Retina (tissue), 1 donor: Measurements from ENCODE around the gene NRGN.

Experiments
- DNase-seq: peaks from one replicate; pipeline ENCODE4 v3.0.0-alpha.2; 2016

The NRGN gene

DNA sequence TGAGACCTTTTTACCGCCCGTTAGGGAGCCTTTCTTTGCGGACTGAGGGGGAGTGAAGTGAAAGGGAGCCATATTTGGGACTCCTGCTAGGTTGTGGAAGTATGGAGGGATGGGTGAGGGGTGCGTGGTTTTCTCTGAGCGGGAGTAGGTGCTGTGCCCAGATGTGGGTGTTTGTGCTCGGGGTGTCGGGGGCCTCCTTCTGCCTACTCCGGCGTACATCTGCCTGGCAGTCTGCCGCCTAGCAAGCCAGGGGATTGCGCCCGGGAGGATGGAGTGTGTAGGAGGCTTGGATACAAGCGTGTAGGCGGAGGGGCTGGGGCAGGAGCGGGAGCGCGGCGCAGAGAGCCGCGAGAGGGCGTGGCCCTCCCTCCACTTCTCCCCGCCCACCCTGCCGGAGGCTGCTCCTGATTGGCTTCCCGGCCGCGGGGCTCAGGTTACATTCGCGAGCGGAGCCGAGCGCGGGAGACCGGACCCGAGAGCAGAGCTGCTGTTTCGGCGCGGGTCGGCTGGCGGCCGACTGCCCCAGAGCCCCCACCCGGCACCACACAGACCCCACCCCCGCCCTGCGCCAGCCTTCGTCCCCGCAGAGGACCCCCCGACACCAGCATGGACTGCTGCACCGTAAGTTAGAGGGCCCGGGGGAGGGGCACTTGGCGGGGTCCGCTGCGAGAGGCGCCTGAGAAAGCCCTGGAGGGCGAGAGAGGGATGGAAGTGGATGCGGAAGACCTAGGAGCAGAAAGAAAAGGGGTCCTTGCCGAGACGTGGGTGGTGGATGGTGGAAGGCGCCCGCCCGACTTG, at the start of gene NRGN:
NRGN (plus strand) TSS at position 464 of the 798 bp plus-strand sequence; CDS start at position 607, 143 bp downstream.
- DNase-seq = peak; percentile 93

- no peak for DNase-seq
Observed at GRCh38 chr11:124693142-124693541, 46.6 kb upstream of the NRGN start.

GRCh38 chr11:124699547-124699946, 40.2 kb upstream of the NRGN start:
- no peak for DNase-seq

- DNase-seq = no peak
Observed at GRCh38 chr11:124700028-124700427, 39.7 kb upstream of the NRGN start.

DNA sequence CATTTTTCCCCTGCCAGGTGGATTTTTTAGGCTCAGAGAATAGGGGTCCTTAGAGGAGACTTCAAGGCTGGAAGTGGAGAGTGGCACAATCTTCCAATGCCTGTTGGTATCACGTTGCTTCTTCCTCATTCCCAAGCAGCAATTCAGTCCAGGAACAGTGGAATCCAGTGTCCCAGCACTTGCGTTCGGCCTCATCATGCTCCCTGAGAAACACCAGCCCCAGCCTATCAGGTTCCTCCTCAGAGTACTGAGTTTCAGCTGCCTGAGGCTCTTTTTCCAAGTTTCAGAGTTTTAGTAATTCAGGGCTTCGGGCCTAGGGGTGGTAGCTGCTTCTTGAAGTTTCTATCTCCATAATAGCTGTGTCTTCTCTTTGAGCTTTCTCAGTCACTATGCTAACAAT, 31.9 kb upstream of the NRGN start:
- DNase-seq = no peak

GRCh38 chr11:124712392-124712791, 27.4 kb upstream of the NRGN start:
- DNase-seq = no peak

DNA sequence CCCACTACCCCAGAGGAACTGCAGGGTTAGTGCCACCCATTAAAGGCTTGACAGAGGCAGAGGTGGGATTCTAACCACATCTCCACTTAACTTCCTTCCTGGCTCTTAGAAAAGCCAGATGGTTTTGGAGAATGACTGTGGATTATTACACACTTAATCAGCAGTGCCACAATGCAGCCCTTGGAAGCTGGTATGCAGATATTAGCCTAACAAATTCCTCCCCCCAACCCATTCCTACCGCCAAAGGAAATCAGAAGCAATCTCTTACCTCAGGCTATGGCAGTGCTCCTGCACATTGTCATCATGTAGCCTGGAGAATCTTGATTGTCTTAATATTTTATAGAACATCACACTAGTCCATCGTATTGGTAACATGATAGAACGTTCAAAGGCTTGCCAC, 23.2 kb upstream of the NRGN start:
- DNase-seq = no peak

GRCh38 chr11:124717421-124717785, 22.3 kb upstream of the NRGN start:
- peak; percentile 13 for DNase-seq

GRCh38 chr11:124717786-124718651, 21.7 kb upstream of the NRGN start:
- DNase-seq = peak; percentile 77

DNA sequence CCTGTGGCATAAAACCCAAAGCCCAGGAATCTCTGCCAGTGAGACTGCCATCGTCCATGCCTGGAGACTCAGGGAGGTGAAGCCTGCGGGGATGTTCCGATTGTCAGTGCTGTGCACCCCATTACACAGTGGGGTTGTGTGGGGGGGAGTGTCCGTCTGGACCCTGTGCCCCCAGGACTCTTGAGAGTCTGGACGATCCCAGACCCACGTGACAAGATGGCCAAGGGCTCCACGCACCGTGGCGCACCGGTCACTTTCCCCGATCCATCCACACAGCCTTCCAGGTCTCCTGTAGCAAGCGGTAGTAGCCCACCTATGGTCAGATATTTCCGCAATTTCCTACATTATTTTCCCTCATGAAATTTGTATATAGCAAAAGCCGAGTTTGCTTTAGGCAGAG, 20.9 kb upstream of the NRGN start:
- DNase-seq = no peak

DNA sequence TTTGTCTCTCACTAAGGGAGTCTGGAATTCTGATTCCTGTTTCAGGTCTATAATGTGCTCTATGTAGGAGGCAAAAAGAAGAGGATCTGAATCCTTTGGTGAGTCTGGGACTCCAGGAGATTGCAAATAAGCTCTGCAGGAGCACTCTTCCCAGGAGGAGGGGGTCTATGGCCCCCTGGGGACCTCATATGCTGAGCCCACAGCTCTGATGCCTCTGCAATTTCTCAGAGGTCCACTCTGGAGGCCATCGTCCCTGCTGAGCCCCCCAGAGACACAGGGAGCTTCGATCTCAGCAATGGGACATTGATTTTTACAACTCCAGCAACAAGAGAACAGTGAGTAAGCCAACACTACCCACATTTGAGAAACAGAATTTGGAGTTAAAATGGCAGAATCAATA, 20.2 kb upstream of the NRGN start:
- DNase-seq = no peak

DNA sequence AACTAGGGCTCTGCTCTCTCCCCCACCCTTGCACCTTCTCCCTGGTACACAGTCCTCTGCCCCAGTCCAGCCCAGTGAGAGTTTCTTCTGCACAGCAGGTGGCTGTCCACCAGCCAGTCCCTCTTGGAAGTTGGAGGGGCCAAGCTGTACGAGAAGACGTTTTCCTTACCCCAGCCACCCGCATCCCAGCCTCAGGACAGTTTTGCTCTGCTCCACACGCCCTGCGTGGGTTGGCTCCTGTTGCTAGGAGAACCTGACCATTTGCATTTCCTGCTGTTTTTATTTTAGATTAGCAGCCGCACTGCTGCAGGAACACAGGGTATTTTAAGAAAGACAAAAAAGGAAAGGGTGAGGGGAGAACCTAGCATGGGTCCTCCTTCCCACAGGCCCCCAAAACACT, 17.6 kb upstream of the NRGN start:
- DNase-seq = no peak

DNA sequence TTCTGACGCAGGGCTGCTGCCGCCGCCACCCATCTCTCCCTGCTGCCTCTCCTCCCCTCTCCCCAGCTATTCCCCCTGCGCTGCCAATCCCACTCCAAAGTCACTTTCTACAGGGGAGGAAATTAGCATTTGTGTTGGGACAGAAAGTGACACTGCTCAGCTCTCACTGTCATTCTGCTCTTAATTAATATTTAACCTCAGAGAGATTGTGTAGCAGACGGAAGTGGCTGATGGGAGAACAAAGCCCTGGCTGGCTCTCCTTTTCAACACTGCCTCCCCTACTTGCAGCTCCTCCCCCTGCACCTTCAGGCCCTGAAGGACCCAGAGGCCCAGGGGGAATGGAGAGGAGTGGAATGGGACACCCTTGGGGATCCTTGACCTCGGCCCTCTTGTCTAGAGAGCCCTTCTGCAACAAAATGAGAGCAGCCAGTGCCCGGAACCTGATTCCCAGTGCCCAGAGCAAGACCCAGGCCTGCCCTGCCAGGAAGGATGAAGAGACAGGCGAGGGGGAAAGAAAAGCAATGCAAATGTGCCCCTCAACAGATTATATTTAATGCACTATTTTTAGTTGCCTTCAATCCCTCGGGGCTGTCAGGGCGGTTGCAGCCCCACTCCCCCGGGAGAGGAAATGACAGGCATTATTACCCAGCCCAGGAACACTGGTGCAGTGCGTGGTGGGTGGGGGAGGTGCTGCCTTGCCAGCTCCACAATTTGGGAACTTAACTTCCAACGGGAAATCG, 14.6 kb upstream of the NRGN start:
- peak; percentile 41 for DNase-seq

GRCh38 chr11:124725719-124726105, 14.0 kb upstream of the NRGN start:
- DNase-seq = peak; percentile 23

GRCh38 chr11:124727474-124727873, 12.3 kb upstream of the NRGN start:
- no peak for DNase-seq

GRCh38 chr11:124728134-124728533, 11.6 kb upstream of the NRGN start:
- no peak for DNase-seq

DNA sequence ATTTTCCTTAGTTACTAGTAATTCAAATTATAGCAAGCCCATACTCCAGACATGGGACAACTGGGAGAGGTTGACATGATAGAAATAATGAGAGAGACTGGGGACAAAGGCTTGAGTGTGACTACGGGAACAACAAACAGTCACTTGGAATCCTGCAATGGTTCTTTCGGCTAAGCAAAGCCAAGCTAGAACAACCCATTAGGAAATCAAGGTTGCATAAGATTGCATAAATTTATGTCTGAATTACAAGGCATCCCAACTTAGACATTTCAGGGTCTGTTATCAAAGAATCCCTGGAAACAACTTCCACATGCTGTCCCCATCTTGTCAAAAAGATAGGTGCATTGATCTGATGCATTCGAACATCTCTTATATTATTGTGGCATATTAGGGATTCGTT, 10.2 kb upstream of the NRGN start:
- no peak for DNase-seq

- no peak for DNase-seq
Observed at GRCh38 chr11:124732230-124732629, 7.5 kb upstream of the NRGN start.

- no peak for DNase-seq
Observed at GRCh38 chr11:124736736-124737135, 3.0 kb upstream of the NRGN start.

- peak; percentile 29 for DNase-seq
Observed at GRCh38 chr11:124737638-124738305, 2.0 kb upstream of the NRGN start.

- no peak for DNase-seq
Observed at GRCh38 chr11:124738713-124739478, 846 bp upstream of the NRGN start.

GRCh38 chr11:124740277-124740882, 638 bp downstream of the NRGN start:
- peak; percentile 72 for DNase-seq
